HepG2 (cell line): Measurements from ENCODE around the gene KLKB1. TPM values are rescaled to one million over a fixed set of nuclear protein-coding genes. Genes with fewer than 3 reads are reported as not detected.

Experiments
- DNMT1 ChIP-seq: sonication (generic); formaldehyde crosslinking; IDR thresholded peaks from 2 replicates; pipeline ENCODE4 v1.5.1; 2020; ENCODE audit warnings: mild to moderate bottlenecking, missing genetic modification reagents
- FOXK1 ChIP-seq: sonication (generic); formaldehyde crosslinking; IDR thresholded peaks from 2 replicates; pipeline ENCODE4 v1.4.0; 2020; ENCODE audit warnings: low read depth, missing genetic modification reagents, borderline replicate concordance
- HNRNPL ChIP-seq: fragments of 200-400 bp; formaldehyde crosslinking; IDR thresholded peaks from 2 replicates; pipeline ENCODE4 v1.6.1; 2017; ENCODE audit warnings: mild to moderate bottlenecking, low read depth, low read length
- MBD4 ChIP-seq: IDR thresholded peaks from 2 replicates; pipeline ENCODE4 v1.6.1; 2012; ENCODE audit warnings: low read length, inconsistent platforms, borderline replicate concordance
- MXD4 ChIP-seq: IDR thresholded peaks from 2 replicates; pipeline ENCODE4 v1.6.1; 2016; ENCODE audit warnings: mild to moderate bottlenecking, missing biosample characterization, missing genetic modification reagents
- PTBP1 ChIP-seq: fragments of 200-400 bp; formaldehyde crosslinking; IDR thresholded peaks from 2 replicates; pipeline ENCODE4 v1.6.1; 2018; ENCODE audit warnings: low read length, low read depth; ENCODE audit not compliant: poor library complexity, severe bottlenecking
- SIN3A ChIP-seq: IDR thresholded peaks from 2 replicates; pipeline ENCODE4 v1.6.1; 2011; ENCODE audit warnings: low read depth, mild to moderate bottlenecking, control low read depth, low read length, borderline replicate concordance
- TCF7 ChIP-seq: sonication (generic); IDR thresholded peaks from 2 replicates; pipeline ENCODE4 v1.6.1; 2016; ENCODE audit warnings: antibody characterized with exemption, low read depth
- ZNF256 ChIP-seq: sonication (generic); formaldehyde crosslinking; conservative IDR thresholded peaks from 2 replicates; pipeline ENCODE4 v1.4.0; 2020; ENCODE audit warnings: missing genetic modification reagents
- ZNF839 ChIP-seq: sonication (generic); formaldehyde crosslinking; IDR thresholded peaks from 2 replicates; pipeline ENCODE4 v1.4.0; 2020; ENCODE audit warnings: missing genetic modification reagents, mild to moderate bottlenecking, borderline replicate concordance
- polyA plus RNA-seq, 8 experiments: library from polyadenylated mRNA; depleted of rRNA in 3 of 8; stranded (reverse) in 7 of 8; unstranded in 1 of 8; fragments of >200 nt; fragmentation: Illumina TruSeq in 4 of 8; extraction: Trizol in 4 of 8; gene quantifications; 2 replicates each; pipeline versions ENCODE4 v1.2.1 to v1.2.3, GENCODE V29; 2011 to 2016; ENCODE audit warnings: low read depth in 4 of 8, missing spikeins in 1 of 8, mixed read lengths in 1 of 8; ENCODE audit not compliant: insufficient read depth in 1 of 8
- total RNA-seq, 5 experiments: library from RNA; depleted of rRNA; stranded (reverse); fragments of >200 nt; fragmentation: Illumina TruSeq; extraction: Trizol; gene quantifications; 2 replicates each; pipeline ENCODE4 v1.2.3, GENCODE V29; 2016; ENCODE audit warnings: low read depth in 1 of 5
- TF ChIP-seq, protein P1 (sequence below): sonication (generic); formaldehyde crosslinking; IDR thresholded peaks from 2 replicates; pipeline ENCODE4 v1.8.0; 2022; ENCODE audit warnings: mild to moderate bottlenecking, missing genetic modification reagents, borderline replicate concordance
- TF ChIP-seq, protein P2 (sequence below): IDR thresholded peaks from 2 replicates; pipeline ENCODE4 v1.6.1; 2016; ENCODE audit warnings: mild to moderate bottlenecking
- TF ChIP-seq, protein P3 (sequence below): sonication (generic); formaldehyde crosslinking; IDR thresholded peaks from 2 replicates; pipeline ENCODE4 v1.4.0; 2020; ENCODE audit warnings: missing genetic modification reagents, low read depth, mild to moderate bottlenecking, borderline replicate concordance
- TF ChIP-seq, protein P4 (sequence below): sonication (generic); formaldehyde crosslinking; IDR thresholded peaks from 2 replicates; pipeline ENCODE4 v1.4.0; 2020; ENCODE audit warnings: mild to moderate bottlenecking, low read depth, missing genetic modification reagents
- TF ChIP-seq, protein P5 (sequence below), 2 experiments: sonication (generic) in 1 of 2; formaldehyde crosslinking in 1 of 2; IDR thresholded peaks; 2 replicates each; pipeline versions ENCODE4 v1.4.0 to v1.6.1; 2016 to 2020; ENCODE audit warnings: borderline replicate concordance in 1 of 2, low read depth in 1 of 2, mild to moderate bottlenecking in 1 of 2, missing genetic modification reagents in 1 of 2
- TF ChIP-seq, protein P6 (sequence below): sonication (generic); formaldehyde crosslinking; conservative IDR thresholded peaks from 2 replicates; pipeline ENCODE4 v1.8.1; 2023; ENCODE audit warnings: missing genetic modification reagents

KLKB1 gene
- total and polyA plus RNA-seq, 2 of the 13 experiments (the other 11 are each of a cell fraction or from before 2014, with no cell fraction given): 0.26 to 0.49 TPM

DNA sequence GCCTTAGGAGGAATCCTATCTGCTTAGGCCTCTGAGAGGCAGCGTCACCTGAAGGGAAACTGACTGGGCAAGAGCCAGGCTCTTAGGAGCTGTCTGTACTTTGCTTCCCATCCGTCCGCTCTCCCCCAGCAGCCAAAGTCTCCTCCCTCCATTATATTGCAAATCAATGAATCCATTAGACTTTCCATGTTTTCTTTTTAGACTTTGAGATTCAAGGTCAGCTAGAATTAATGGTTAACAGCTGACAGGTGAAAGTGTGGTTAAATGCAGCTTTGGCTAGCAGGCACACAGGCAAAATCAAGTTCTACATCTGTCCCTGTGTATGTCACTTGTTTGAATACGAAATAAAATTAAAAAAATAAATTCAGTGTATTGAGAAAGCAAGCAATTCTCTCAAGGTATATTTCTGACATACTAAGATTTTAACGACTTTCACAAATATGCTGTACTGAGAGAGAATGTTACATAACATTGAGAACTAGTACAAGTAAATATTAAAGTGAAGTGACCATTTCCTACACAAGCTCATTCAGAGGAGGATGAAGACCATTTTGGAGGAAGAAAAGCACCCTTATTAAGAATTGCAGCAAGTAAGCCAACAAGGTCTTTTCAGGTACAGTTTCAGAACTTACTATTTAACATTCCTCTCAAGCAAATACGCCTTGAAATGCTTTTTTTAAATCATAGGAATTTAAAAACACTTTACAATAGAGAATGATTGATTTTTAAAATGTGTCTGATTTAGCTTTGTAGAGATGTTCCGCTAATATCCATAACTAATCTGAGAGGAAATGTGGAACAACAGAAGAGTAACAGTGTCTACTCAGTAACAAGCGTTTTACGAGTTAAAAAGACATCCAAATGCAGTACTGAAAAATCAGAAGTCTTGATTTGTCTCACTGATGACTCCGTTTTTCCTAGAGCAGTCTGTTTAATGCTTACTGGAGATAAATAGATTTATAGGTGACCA lies 38.7 kb downstream of the KLKB1 start, which contains the start of gene F11 (continued):
- TF ChIP-seq, protein P1, sequence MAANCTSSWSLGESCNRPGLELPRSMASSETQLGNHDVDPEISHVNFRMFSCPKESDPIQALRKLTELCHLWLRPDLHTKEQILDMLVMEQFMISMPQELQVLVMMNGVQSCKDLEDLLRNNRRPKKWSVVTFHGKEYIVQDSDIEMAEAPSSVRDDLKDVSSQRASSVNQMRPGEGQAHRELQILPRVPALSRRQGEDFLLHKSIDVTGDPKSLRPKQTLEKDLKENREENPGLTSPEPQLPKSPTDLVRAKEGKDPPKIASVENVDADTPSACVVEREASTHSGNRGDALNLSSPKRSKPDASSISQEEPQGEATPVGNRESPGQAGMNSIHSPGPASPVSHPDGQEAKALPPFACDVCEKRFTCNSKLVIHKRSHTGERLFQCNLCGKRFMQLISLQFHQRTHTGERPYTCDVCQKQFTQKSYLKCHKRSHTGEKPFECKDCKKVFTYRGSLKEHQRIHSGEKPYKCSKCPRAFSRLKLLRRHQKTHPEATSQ (CRISPR knock-in tag): no peak; the same call in 1 of the 2 replicates
- TF ChIP-seq, protein P2, sequence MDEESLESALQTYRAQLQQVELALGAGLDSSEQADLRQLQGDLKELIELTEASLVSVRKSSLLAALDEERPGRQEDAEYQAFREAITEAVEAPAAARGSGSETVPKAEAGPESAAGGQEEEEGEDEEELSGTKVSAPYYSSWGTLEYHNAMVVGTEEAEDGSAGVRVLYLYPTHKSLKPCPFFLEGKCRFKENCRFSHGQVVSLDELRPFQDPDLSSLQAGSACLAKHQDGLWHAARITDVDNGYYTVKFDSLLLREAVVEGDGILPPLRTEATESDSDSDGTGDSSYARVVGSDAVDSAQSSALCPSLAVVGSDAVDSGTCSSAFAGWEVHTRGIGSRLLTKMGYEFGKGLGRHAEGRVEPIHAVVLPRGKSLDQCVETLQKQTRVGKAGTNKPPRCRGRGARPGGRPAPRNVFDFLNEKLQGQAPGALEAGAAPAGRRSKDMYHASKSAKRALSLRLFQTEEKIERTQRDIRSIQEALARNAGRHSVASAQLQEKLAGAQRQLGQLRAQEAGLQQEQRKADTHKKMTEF: peak; percentile 66
- TF ChIP-seq ZNF839 (CRISPR knock-in tag): no peak
- TF ChIP-seq, protein P3, sequence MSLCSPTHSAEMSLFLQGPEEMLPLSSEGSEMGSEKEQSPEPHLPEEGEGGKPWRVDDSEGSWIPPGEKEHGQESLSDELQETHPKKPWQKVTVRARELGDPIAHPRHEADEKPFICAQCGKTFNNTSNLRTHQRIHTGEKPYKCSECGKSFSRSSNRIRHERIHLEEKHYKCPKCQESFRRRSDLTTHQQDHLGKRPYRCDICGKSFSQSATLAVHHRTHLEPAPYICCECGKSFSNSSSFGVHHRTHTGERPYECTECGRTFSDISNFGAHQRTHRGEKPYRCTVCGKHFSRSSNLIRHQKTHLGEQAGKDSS (CRISPR knock-in tag): no peak
- 0 out of 2 replicates have a peak, but pooled peaks have one; percentile 43 for TF ChIP-seq SIN3A
- TF ChIP-seq DNMT1 (CRISPR knock-in tag): no peak
- TF ChIP-seq TCF7: no peak
- no peak for TF ChIP-seq PTBP1
- TF ChIP-seq MXD4 (CRISPR knock-in tag): peak; percentile 45; the same call in 1 of the 2 replicates
- no peak for TF ChIP-seq ZNF256 (CRISPR knock-in tag)
- TF ChIP-seq, protein P4, sequence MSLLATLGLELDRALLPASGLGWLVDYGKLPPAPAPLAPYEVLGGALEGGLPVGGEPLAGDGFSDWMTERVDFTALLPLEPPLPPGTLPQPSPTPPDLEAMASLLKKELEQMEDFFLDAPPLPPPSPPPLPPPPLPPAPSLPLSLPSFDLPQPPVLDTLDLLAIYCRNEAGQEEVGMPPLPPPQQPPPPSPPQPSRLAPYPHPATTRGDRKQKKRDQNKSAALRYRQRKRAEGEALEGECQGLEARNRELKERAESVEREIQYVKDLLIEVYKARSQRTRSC (CRISPR knock-in tag): no peak
- TF ChIP-seq, protein P5, sequence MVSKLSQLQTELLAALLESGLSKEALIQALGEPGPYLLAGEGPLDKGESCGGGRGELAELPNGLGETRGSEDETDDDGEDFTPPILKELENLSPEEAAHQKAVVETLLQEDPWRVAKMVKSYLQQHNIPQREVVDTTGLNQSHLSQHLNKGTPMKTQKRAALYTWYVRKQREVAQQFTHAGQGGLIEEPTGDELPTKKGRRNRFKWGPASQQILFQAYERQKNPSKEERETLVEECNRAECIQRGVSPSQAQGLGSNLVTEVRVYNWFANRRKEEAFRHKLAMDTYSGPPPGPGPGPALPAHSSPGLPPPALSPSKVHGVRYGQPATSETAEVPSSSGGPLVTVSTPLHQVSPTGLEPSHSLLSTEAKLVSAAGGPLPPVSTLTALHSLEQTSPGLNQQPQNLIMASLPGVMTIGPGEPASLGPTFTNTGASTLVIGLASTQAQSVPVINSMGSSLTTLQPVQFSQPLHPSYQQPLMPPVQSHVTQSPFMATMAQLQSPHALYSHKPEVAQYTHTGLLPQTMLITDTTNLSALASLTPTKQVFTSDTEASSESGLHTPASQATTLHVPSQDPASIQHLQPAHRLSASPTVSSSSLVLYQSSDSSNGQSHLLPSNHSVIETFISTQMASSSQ (IDR thresholded peaks at IDR 0.05; ENCODE audit: low read depth): peak; percentile 92
- TF ChIP-seq, protein P5 (CRISPR knock-in tag; IDR thresholded peaks at IDR 0.05; ENCODE audit: borderline replicate concordance): peak; percentile 94
- TF ChIP-seq MBD4: no peak; the same call in 1 of the 2 replicates
- TF ChIP-seq FOXK1 (CRISPR knock-in tag): peak; percentile 57
- no peak for TF ChIP-seq HNRNPL
- TF ChIP-seq, protein P6, sequence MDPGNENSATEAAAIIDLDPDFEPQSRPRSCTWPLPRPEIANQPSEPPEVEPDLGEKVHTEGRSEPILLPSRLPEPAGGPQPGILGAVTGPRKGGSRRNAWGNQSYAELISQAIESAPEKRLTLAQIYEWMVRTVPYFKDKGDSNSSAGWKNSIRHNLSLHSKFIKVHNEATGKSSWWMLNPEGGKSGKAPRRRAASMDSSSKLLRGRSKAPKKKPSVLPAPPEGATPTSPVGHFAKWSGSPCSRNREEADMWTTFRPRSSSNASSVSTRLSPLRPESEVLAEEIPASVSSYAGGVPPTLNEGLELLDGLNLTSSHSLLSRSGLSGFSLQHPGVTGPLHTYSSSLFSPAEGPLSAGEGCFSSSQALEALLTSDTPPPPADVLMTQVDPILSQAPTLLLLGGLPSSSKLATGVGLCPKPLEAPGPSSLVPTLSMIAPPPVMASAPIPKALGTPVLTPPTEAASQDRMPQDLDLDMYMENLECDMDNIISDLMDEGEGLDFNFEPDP (CRISPR knock-in tag): no peak
